RCC 7860 (cell line): Measurements from ENCODE around the gene SIL1.
A peak's percentile ranks its signal among the peaks of the same experiment; 100 is the strongest.

Experiments
- DNase-seq: peaks from one replicate; pipeline ENCODE4 v3.0.0-alpha.2; 2015; ENCODE audit warnings: low spot score
- FAIRE-seq: peaks from 2 replicates; lab custom pipeline; 2012; peaks lifted over from hg19 to GRCh38; lab: Jason Lieb, UNC

Gene SIL1

GRCh38 chr5:138900281-138900965, 297.7 kb downstream of the SIL1 start:
- no peak for DNase-seq
- FAIRE-seq = peak; percentile 25

GRCh38 chr5:138898742-138899141, 299.4 kb downstream of the SIL1 start:
- DNase-seq = no peak
- FAIRE-seq = peak; percentile 20

GRCh38 chr5:138898299-138898698, 299.9 kb downstream of the SIL1 start:
- FAIRE-seq (no peak), DNase-seq (no peak)
